Dedifferentiated amniotic fluid mesenchymal stem cell (primary cell): ENCODE measurements around the gene FGGY.
"Not testable (repeated sequence)": the region's sequence is repeated elsewhere in the genome, so short reads cannot be mapped to it uniquely, and the experiment has no call there.

ENCODE experiments used
- DNase-seq: peaks from one replicate; pipeline ENCODE4 v3.0.0-alpha.2; 2016; ENCODE audit errors: extremely low spot score

FGGY gene

GRCh38 chr1:59638231-59638711 lies 341.4 kb downstream of the FGGY start:
- DNase-seq: peak; percentile 31

- DNase-seq: no peak
Measured at GRCh38 chr1:59639266-59639665, 342.4 kb downstream of the FGGY start.

GRCh38 chr1:59640851-59641250 lies 344.0 kb downstream of the FGGY start:
- no peak for DNase-seq

- DNase-seq: no peak
Measured at GRCh38 chr1:59641836-59642235, 344.9 kb downstream of the FGGY start.

GRCh38 chr1:59643526-59643925 lies 346.6 kb downstream of the FGGY start:
- DNase-seq: no peak

DNA sequence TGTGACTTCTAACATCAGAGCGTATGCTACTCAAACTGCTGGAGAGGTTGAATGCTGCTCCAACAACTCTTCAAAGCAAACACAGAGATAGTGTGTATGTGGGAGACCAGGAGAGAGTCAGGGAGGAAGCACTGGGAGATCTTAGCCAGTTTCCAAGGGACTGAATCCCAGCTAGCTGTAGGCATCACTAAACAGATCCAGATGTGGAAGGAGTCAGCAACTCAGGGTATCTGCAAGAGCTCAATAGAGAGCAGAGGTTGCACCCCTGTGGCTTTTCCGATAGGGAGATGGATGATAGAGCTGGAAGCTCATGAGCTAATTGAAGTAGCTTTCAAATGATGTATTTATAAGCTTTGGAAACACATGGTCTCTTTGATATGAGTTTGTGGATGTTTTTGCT lies 349.0 kb downstream of the FGGY start:
- DNase-seq: peak; percentile 59

GRCh38 chr1:59653142-59653958 lies 356.5 kb downstream of the FGGY start:
- not testable (repeated sequence) for DNase-seq

- DNase-seq: no peak
Measured at GRCh38 chr1:59653968-59654367, 357.1 kb downstream of the FGGY start.

DNA sequence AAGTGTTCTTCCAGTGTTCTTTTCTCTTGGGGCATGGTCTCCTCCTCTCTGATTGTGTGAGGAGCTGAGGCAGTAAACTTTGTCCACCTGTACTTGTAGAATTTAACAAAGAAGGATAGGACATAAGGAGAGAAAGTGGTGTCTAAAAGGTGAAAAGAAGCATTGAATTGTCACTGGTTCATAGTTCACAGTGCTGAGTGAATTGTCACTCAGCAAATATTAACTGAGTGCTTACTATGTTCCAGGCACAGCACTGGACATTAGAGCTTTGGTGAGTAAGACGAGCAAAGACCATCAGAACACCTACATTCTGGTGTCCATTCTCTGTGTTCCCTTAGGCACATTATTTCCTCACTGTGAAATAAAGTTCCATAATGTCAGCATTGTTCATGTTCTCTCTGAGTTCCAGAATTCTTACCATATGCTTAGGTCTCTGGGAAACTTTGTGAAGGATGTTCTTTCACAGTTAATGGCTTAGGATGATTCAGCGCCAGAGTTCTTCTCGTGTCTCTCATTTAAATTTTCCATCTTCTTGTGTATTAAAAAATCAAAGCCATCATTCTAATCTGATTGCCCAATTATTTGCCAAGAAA lies 361.1 kb downstream of the FGGY start:
- DNase-seq: no peak

- DNase-seq: no peak
Measured at GRCh38 chr1:59664166-59664565, 367.3 kb downstream of the FGGY start.

DNA sequence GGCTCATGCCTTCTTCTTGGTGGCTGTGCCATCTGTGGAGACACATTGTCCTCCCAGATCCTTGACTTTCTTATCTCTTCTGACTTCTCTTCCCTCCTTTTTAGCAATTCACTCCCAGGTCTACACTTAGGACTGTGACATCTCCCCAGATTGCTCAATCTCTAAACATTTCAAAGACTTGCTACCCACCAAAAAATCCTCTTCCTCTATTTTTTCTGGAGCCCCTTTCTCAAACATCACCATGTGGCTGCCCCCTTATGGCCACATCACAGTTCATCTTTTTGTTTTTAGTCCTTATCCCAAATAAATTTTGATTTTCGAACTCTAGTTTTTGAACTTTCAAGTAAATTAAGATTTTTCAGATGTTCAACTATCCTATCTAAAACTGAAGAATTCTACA lies 369.2 kb downstream of the FGGY start:
- DNase-seq: no peak

- DNase-seq: no peak
Measured at GRCh38 chr1:59667020-59667419, 370.1 kb downstream of the FGGY start.

- DNase-seq: no peak
Measured at GRCh38 chr1:59669752-59670312, 372.9 kb downstream of the FGGY start.

DNA sequence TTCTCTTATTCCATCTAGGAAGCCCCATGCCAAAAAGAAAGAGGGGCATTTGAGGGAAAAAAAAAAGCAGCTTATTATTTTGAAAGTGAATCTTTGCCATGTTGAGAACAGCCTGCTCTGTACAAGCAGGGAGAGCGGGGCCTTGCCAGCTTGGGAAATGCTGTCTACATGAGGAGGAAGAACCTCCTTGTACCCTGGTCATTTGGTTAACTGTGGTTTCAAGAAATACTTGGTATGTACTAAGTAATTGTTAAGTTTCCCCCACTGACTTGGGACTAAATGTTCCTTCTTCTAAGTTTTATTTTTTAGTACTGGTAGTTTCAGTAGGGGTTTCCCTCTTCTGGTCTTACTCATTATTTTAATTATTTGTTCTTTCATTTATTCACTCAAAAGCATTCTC lies 373.8 kb downstream of the FGGY start:
- no peak for DNase-seq

DNA sequence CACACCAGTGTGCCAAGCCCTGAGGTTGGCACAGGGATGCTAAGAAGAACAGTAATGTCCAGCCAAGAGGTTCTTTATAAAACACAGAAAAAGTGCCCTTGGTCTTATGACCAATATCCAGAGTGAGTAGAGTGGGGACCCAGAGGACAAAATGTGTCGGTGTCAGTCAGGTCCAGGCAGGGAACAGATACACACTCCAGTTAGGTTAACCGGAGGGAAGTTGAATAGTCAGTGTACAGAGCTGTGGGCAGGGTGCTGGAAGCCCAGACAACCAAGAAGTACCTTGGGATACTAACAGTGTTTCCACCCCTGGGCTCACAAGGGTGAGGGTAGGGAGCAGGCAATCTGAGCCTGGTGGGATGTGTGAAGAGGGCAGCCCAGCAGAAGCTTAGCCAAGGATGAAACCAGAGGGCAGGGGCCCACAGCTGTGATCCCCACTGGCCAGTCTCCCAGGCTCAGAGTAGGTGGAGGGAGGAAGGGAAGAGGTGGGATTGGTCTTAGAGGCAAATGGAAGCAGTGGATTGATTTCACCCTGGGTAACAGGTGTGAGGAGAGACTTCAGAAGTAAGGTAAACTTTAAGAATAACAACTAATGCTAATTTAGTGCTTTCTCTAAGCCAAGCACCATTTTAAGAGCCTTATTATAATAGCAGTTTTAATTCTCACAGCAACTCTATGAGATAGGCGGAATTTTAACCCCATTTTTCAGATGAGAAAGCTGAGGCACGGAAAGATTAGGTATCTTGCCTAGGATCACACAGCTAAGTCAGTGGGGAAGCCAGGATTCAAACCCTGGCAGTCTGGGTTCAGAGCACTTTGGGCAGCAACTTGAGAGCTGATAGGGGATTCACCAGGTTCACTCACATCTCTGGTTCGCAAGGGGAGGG lies 374.4 kb downstream of the FGGY start:
- no peak for DNase-seq

DNA sequence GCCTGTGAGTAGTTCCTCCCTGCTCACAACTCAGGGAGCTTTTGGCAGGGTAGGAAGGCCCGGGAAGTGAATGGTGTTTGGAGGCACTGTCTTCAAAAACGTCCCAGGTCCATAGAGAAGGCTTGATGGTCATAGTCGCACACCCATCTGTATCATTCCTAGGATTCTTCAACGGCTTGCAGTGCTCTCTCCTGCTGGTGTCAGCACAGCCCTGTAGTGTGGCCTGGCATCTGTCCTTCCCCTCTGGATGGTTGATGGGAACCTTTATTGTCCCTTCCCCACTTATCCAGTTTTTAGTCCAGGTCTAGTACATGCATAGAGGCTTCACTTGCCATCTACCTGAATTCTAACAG lies 375.0 kb downstream of the FGGY start:
- no peak for DNase-seq

GRCh38 chr1:59672851-59673572 lies 376.1 kb downstream of the FGGY start:
- no peak for DNase-seq

- no peak for DNase-seq
Measured at GRCh38 chr1:59673573-59674450, 376.9 kb downstream of the FGGY start.

DNA sequence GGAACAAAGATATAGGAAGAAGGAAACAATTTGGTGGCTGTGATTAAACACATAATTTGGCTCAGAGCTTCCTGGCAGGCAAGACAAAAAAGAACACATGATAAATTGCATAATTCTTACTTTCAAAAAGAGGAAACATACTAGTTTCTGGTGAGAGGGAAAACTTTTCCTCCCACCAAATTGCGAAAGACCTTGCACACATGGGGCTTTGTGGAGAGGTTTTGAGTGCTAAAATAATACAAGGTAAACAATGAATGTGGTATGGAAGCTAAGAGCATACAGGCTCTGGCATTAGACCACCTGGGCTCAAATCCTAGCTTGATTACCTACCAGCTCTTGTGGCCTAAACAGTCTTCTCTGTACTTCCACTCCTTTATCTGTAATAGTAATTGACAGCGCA lies 377.7 kb downstream of the FGGY start:
- no peak for DNase-seq

DNA sequence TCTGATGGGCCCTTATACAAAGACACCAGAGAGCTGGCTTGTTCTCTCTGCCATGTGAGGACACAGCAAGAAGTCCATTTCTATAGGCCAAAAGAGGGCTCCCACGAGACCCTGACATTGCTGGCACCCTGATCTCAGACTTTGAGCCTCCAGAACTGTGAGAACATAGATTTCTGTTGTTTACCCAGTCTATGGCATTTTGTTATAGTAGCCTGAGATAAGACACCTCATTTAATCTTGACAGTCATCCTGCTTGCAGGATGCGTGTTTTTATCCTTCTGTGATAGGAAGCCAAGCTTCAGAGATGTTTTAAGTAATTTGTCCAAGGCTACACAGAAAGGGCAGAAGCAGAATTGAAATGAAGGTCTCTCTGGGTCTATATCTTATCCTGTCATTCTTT lies 379.0 kb downstream of the FGGY start:
- DNase-seq: no peak

- DNase-seq: no peak
Measured at GRCh38 chr1:59678040-59678439, 381.1 kb downstream of the FGGY start.
